Caco-2 (cell line): Measurements from ENCODE around the gene ANKMY1. TPM values are rescaled to one million over a fixed set of nuclear protein-coding genes. Genes with fewer than 3 reads are reported as not detected.
A peak's percentile ranks its signal among the peaks of the same experiment; 100 is the strongest.

Source experiments
- BruUV-seq: library from RNA; stranded (reverse); fragments of 400-500 nt; replicated peaks from 2 replicates; lab custom pipeline; 2021; lab: Mats Ljungman, UMichigan
- CTCF ChIA-PET: fragments of 300-600 bp; sonication (Branson Sonifier 250); formaldehyde crosslinking; loops from one replicate; lab custom pipeline; 2022; ENCODE audit warnings: antibody characterized with exemption; lab: Charles Lee
- POLR2A ChIA-PET: fragments of 300-600 bp; sonication (Branson Sonifier 250); formaldehyde crosslinking; loops from one replicate; lab custom pipeline; 2022; ENCODE audit warnings: antibody characterized with exemption; lab: Charles Lee
- DNase-seq, 2 experiments: peaks; one replicate each; pipeline versions ENCODE4 v3.0.0 to v3.0.0-alpha.2; 2020 to 2022
- H3K27me3 ChIP-seq: replicated peaks from 2 replicates; pipeline ENCODE4 v1.6.0; 2011; ENCODE audit warnings: low read length; ENCODE audit not compliant: control insufficient read depth, insufficient read depth
- H3K36me3 ChIP-seq: 2 replicates; pipeline ENCODE4 v1.5.1; 2011; ENCODE audit warnings: low read length; ENCODE audit not compliant: control insufficient read depth, insufficient read depth
- H3K4me1 ChIP-seq: fragments of 250-450 bp; sonication (Bioruptor Pico); 2 replicates; pipeline ENCODE4 v1.5.1; 2020; ENCODE audit warnings: mild to moderate bottlenecking
- H3K4me3 ChIP-seq: 2 replicates; pipeline ENCODE4 v1.5.1; 2011; ENCODE audit warnings: low read depth, mild to moderate bottlenecking, control low read depth, low read length
- H3K9me3 ChIP-seq: fragments of 250-450 bp; sonication (Bioruptor Pico); 2 replicates; pipeline ENCODE4 v1.5.1; 2020; ENCODE audit warnings: mild to moderate bottlenecking, moderate library complexity
- H3K27ac Mint-ChIP-seq: one replicate; pipeline ENCODE4 v1.8.0; 2022; ENCODE audit warnings: mixed read lengths; ENCODE audit not compliant: unreplicated experiment
- H3K27me3 Mint-ChIP-seq: one replicate; pipeline ENCODE4 v1.8.0; 2022; ENCODE audit warnings: mixed read lengths; ENCODE audit not compliant: insufficient read depth, unreplicated experiment
- H3K36me3 Mint-ChIP-seq: one replicate; pipeline ENCODE4 v1.8.0; 2022; ENCODE audit warnings: mild to moderate bottlenecking, mixed read lengths; ENCODE audit not compliant: insufficient read depth, unreplicated experiment
- H3K4me1 Mint-ChIP-seq: one replicate; pipeline ENCODE4 v1.8.0; 2022; ENCODE audit warnings: low read depth, mixed read lengths; ENCODE audit not compliant: unreplicated experiment
- H3K4me3 Mint-ChIP-seq: one replicate; pipeline ENCODE4 v1.8.0; 2022; ENCODE audit warnings: mild to moderate bottlenecking, moderate library complexity, mixed read lengths; ENCODE audit not compliant: unreplicated experiment
- H3K9me3 Mint-ChIP-seq: one replicate; pipeline ENCODE4 v1.8.0; 2022; ENCODE audit warnings: mixed read lengths; ENCODE audit not compliant: unreplicated experiment
- intact Hi-C: fragments of 100-400 bp; cut with micrococcal nuclease; formaldehyde crosslinking; loops from one replicate; pipeline ENCODE4 v1.10.0; 2022; ENCODE audit not compliant: unreplicated experiment
- total RNA-seq: library from RNA; stranded (reverse); gene quantifications from 2 replicates; pipeline ENCODE4 v1.2.3, GENCODE V29; 2022
- TF ChIP-seq, protein P1 (sequence below), 2 experiments: fragments of 200-600 bp in 1 of 2; IDR thresholded peaks; 1 replicate in 1 of 2; 2 replicates in 1 of 2; pipeline versions ENCODE4 v1.5.1 to v1.8.0; 2011 to 2022; ENCODE audit warnings: antibody characterized with exemption in 1 of 2, control low read depth in 1 of 2, inconsistent platforms in 1 of 2, low read depth in 1 of 2, low read length in 1 of 2, mild to moderate bottlenecking in 1 of 2, moderate library complexity in 1 of 2; ENCODE audit not compliant: insufficient read depth in 1 of 2, severe bottlenecking in 1 of 2, unreplicated experiment in 1 of 2

Gene ANKMY1
- total RNA-seq, 1 experiment from 2014 or later: 12.2 TPM

DNA sequence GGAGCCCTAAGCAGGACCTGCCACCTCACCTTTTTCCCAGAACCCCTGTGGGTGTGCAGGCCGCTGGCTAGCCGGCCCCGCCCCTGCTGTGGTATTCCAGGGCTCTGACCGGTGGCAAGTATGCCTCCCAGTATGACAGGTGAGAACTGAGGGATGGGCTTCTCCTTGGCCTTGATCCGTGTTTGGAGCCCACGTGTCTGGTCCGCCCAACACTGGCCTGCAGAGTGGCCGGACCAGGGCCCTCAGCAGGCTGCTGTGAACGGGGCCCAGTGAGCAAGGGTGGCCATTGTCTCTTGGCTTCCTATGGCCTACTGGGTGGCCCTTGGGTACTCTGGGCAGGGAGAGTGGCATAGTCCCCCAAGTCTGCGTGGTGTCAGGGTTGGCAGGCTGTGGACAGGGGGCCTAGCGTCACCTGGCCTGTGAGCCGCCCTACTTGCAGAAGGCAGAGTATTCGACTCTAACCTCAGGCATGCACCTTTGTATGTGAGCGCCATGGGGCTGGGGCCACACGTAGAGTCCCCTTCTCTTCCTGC lies 12.3 kb upstream of the ANKMY1 start:
- Mint-ChIP-seq H3K27ac (no peak overlapping the region), H3K27me3 (no peaks in the 10 kb centered on the region), H3K36me3 (peaks cover 5% of the 10 kb centered on the region), H3K4me3 (no peak overlapping the region), H3K9me3 (no peaks in the 10 kb centered on the region), H3K4me1 (peaks cover 7% of the 10 kb centered on the region)
- Histone ChIP-seq H3K36me3 (no peaks in the 10 kb centered on the region), H3K27me3 (no peaks in the 10 kb centered on the region), H3K9me3 (no peaks in the 10 kb centered on the region), H3K4me1 (peaks cover 24% of the 10 kb centered on the region), H3K4me3 (no peak overlapping the region)
- peak in 1 of 2 experiments; percentile 36 for DNase-seq
- ChIA-PET CTCF (no interaction called here), POLR2A (no interaction called here)
- intact Hi-C loops: no loop called here
- no TSS peak for BruUV-seq
- TF ChIP-seq, protein P1, sequence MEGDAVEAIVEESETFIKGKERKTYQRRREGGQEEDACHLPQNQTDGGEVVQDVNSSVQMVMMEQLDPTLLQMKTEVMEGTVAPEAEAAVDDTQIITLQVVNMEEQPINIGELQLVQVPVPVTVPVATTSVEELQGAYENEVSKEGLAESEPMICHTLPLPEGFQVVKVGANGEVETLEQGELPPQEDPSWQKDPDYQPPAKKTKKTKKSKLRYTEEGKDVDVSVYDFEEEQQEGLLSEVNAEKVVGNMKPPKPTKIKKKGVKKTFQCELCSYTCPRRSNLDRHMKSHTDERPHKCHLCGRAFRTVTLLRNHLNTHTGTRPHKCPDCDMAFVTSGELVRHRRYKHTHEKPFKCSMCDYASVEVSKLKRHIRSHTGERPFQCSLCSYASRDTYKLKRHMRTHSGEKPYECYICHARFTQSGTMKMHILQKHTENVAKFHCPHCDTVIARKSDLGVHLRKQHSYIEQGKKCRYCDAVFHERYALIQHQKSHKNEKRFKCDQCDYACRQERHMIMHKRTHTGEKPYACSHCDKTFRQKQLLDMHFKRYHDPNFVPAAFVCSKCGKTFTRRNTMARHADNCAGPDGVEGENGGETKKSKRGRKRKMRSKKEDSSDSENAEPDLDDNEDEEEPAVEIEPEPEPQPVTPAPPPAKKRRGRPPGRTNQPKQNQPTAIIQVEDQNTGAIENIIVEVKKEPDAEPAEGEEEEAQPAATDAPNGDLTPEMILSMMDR (IDR thresholded peaks at IDR 0.05; ENCODE audit: insufficient read depth in 1 of 2, low read depth in 1 of 2, low read length in 1 of 2, severe bottlenecking in 1 of 2, unreplicated experiment in 1 of 2): no peak

DNA sequence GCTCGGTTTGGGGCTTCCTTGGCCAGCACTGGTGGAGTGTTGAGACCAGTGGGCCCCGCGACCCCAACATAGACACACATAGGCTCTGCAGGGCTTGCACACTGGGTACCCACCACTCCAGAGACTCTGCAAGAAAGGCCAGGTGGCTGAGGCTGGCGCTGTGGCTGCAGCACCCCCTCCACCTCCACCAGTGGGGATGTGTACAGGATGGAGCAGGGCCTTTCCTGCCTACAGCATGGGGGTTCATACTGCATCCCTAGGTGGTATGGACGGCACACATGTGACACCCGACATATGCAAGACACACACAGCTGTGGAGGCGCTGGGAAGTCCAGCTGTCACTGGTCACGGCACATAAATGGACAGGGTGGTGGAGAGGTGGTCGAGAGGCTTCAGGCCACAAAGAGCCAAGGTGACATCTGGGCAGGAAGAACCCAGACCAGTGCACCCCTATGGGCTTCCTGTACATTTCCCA lies 11.8 kb upstream of the ANKMY1 start:
- peaks cover 12% of the 10 kb centered on the region for H3K4me1 Mint-ChIP-seq
- H3K36me3 Mint-ChIP-seq: peaks cover 9% of the 10 kb centered on the region
- peak overlapping the region; percentile 56 for H3K4me3 ChIP-seq
- POLR2A ChIA-PET: interaction anchor here (1.3 kb wide), 1 partner anchor 17 kb away, joined by 6 read pairs; the partner anchor contains the start of gene CAPN10
- H3K27me3 ChIP-seq: no peaks in the 10 kb centered on the region
- CTCF ChIA-PET: no interaction called here
- intact Hi-C loops: no loop called here
- H3K9me3 Mint-ChIP-seq: no peaks in the 10 kb centered on the region
- TSS peak; percentile 16 for BruUV-seq
- no peaks in the 10 kb centered on the region for H3K27me3 Mint-ChIP-seq
- H3K4me3 Mint-ChIP-seq: peak overlapping the region; percentile 71
- no peak overlapping the region for H3K27ac Mint-ChIP-seq
- H3K4me1 ChIP-seq: peaks cover 26% of the 10 kb centered on the region
- DNase-seq: no peak
- H3K36me3 ChIP-seq: no peaks in the 10 kb centered on the region
- TF ChIP-seq, protein P1 (IDR thresholded peaks at IDR 0.05; ENCODE audit: insufficient read depth in 1 of 2, low read depth in 1 of 2, low read length in 1 of 2, severe bottlenecking in 1 of 2, unreplicated experiment in 1 of 2): no peak
- no peaks in the 10 kb centered on the region for H3K9me3 ChIP-seq

- Histone ChIP-seq H3K9me3 (no peaks in the 10 kb centered on the region), H3K36me3 (no peaks in the 10 kb centered on the region), H3K27me3 (no peaks in the 10 kb centered on the region), H3K4me1 (peaks cover 26% of the 10 kb centered on the region), H3K4me3 (peak overlapping the region; percentile 56)
- peaks cover 16% of the 10 kb centered on the region for H3K4me1 Mint-ChIP-seq
- TF ChIP-seq, protein P1 (IDR thresholded peaks at IDR 0.05; ENCODE audit: insufficient read depth in 1 of 2, low read depth in 1 of 2, low read length in 1 of 2, severe bottlenecking in 1 of 2, unreplicated experiment in 1 of 2): no peak
- H3K36me3 Mint-ChIP-seq: peaks cover 9% of the 10 kb centered on the region
- peak; percentile 26 to 42 for DNase-seq
- intact Hi-C loops: no loop called here
- H3K27ac Mint-ChIP-seq: no peak overlapping the region
- H3K4me3 Mint-ChIP-seq: peak overlapping the region; percentile 71
- H3K27me3 Mint-ChIP-seq: no peaks in the 10 kb centered on the region
- BruUV-seq: no TSS peak
- ChIA-PET CTCF (no interaction called here), POLR2A (interaction anchor here (1.3 kb wide), 1 partner anchor 17 kb away, joined by 6 read pairs; the partner anchor contains the start of gene CAPN10)
- no peaks in the 10 kb centered on the region for H3K9me3 Mint-ChIP-seq
Measured at GRCh38 chr2:240568678-240569522, 11.1 kb upstream of the ANKMY1 start.
